NCI-H187 treated with DMSO at 0.1 percent for 48 hours (cell line): ENCODE results near the gene B4GALNT3.

Source experiments
- DNase-seq: peaks from one replicate; lab custom pipeline; 2025; lab: John Stamatoyannopoulos, UW

The B4GALNT3 gene

GRCh38 chr12:539540-540310 lies 80.0 kb downstream of the B4GALNT3 start:
- DNase-seq = no peak

GRCh38 chr12:541676-542324 lies 82.1 kb downstream of the B4GALNT3 start:
- no peak for DNase-seq

GRCh38 chr12:542395-543113 lies 82.8 kb downstream of the B4GALNT3 start:
- no peak for DNase-seq

GRCh38 chr12:543114-543451 lies 83.3 kb downstream of the B4GALNT3 start:
- no peak for DNase-seq

GRCh38 chr12:544142-544541 lies 84.4 kb downstream of the B4GALNT3 start:
- no peak for DNase-seq

GRCh38 chr12:544941-545635 lies 85.3 kb downstream of the B4GALNT3 start:
- no peak for DNase-seq

- DNase-seq = no peak
Measured at GRCh38 chr12:545835-546234, 86.1 kb downstream of the B4GALNT3 start.

GRCh38 chr12:546265-546919 lies 86.7 kb downstream of the B4GALNT3 start:
- DNase-seq = no peak

- no peak for DNase-seq
Measured at GRCh38 chr12:546920-547845, 87.4 kb downstream of the B4GALNT3 start.

GRCh38 chr12:547883-548470 lies 88.2 kb downstream of the B4GALNT3 start:
- no peak for DNase-seq

- no peak for DNase-seq
Measured at GRCh38 chr12:549476-550082, 89.8 kb downstream of the B4GALNT3 start.

GRCh38 chr12:550473-551260 lies 90.9 kb downstream of the B4GALNT3 start:
- no peak for DNase-seq

- DNase-seq = no peak
Measured at GRCh38 chr12:552466-552865, 92.7 kb downstream of the B4GALNT3 start.

GRCh38 chr12:553216-554000 lies 93.7 kb downstream of the B4GALNT3 start:
- DNase-seq = no peak

- no peak for DNase-seq
Measured at GRCh38 chr12:554001-554285, 94.2 kb downstream of the B4GALNT3 start.

- no peak for DNase-seq
Measured at GRCh38 chr12:556498-556897, 96.8 kb downstream of the B4GALNT3 start.

- DNase-seq = no peak
Measured at GRCh38 chr12:558580-558979, 98.8 kb downstream of the B4GALNT3 start.

- no peak for DNase-seq
Measured at GRCh38 chr12:559208-559905, 99.6 kb downstream of the B4GALNT3 start.
